Measurements from ENCODE around the gene BBIP1. TPM values are rescaled to one million over a fixed set of nuclear protein-coding genes. Genes with fewer than 3 reads are reported as not detected.

Gene BBIP1
- total RNA-seq, 2 experiments from 2014 or later = 32.4 to 34.4 TPM

GRCh38 chr10:110944792-110945396 is 25.9 kb upstream of the BBIP1 start:
- H3K4me1 ChIP-seq (ENCODE audit: insufficient read depth, low read length, poor library complexity, severe bottlenecking) = peaks cover 8% of the 10 kb centered on the region
- DNase-seq (ENCODE audit: low spot score) = peak; percentile 15
- intact Hi-C loops (cut with micrococcal nuclease; ENCODE audit: unreplicated experiment) = no loop called here
- TF ChIP-seq EZH2phosphoT487 (IDR thresholded peaks at IDR 0.05; ENCODE audit: borderline replicate concordance, low read depth, low read length) (no peak), CTCF (conservative IDR thresholded peaks at IDR 0.05; ENCODE audit: low read length) (no peak)
- CTCF ChIA-PET (ENCODE audit: unreplicated experiment) = interaction anchor here (0.5 kb wide), 1 partner anchor 169 kb away, joined by 3 read pairs; no protein-coding TSS in a partner anchor
- H3K36me3 ChIP-seq (ENCODE audit: insufficient read depth, low read length) = peaks cover 100% of the 10 kb centered on the region
- POLR2A ChIA-PET = interaction anchor here (0.6 to 1.8 kb wide), 11 partner anchors 9 to 168 kb away, joined by 3 to 9 read pairs (median 4); partner anchors contain the start of gene BBIP1
- H3K4me2 ChIP-seq (ENCODE audit: low read length) = no peak overlapping the region
- H3K4me3 ChIP-seq (ENCODE audit: low read depth, low read length, poor library complexity, severe bottlenecking) = no peak overlapping the region
- H3K79me2 ChIP-seq (ENCODE audit: insufficient read depth, low read depth, low read length) = peaks cover 100% of the 10 kb centered on the region
- peaks cover 5% of the 10 kb centered on the region; the same call in 1 of the 2 replicates for H3K9me3 ChIP-seq (ENCODE audit: low read length)
- no peak overlapping the region for H3K27ac ChIP-seq (ENCODE audit: low read depth, low read length, poor library complexity, severe bottlenecking)
- BruUV-seq (replicated peaks) = no TSS peak
- H4K20me1 ChIP-seq (ENCODE audit: insufficient read depth, low read length) = peaks cover 30% of the 10 kb centered on the region
- no peak overlapping the region for H2AFZ ChIP-seq (ENCODE audit: low read length)
- H3K9me2 ChIP-seq (ENCODE audit: insufficient read depth, low read length) = no peaks in the 10 kb centered on the region

- Histone ChIP-seq H3K79me2 (ENCODE audit: insufficient read depth, low read depth, low read length) (peaks cover 100% of the 10 kb centered on the region), H3K36me3 (ENCODE audit: insufficient read depth, low read length) (peaks cover 97% of the 10 kb centered on the region), H3K9me3 (ENCODE audit: low read length) (peaks cover 11% of the 10 kb centered on the region; the same call in 1 of the 2 replicates), H3K9me2 (ENCODE audit: insufficient read depth, low read length) (no peaks in the 10 kb centered on the region), H3K4me3 (ENCODE audit: low read depth, low read length, poor library complexity, severe bottlenecking) (no peak overlapping the region), H3K4me2 (ENCODE audit: low read length) (no peak overlapping the region), H2AFZ (ENCODE audit: low read length) (no peak overlapping the region), H4K20me1 (ENCODE audit: insufficient read depth, low read length) (peaks cover 42% of the 10 kb centered on the region), H3K4me1 (ENCODE audit: insufficient read depth, low read length, poor library complexity, severe bottlenecking) (peaks cover 4% of the 10 kb centered on the region), H3K27ac (ENCODE audit: low read depth, low read length, poor library complexity, severe bottlenecking) (no peak overlapping the region)
- no peak for DNase-seq (ENCODE audit: low spot score)
- intact Hi-C loops (cut with micrococcal nuclease; ENCODE audit: unreplicated experiment) = no loop called here
- CTCF ChIA-PET (ENCODE audit: unreplicated experiment) = no interaction called here
- no TSS peak for BruUV-seq (replicated peaks)
- TF ChIP-seq EZH2phosphoT487 (IDR thresholded peaks at IDR 0.05; ENCODE audit: borderline replicate concordance, low read depth, low read length) (no peak), CTCF (conservative IDR thresholded peaks at IDR 0.05; ENCODE audit: low read length) (no peak)
- POLR2A ChIA-PET = interaction anchor here (0.5 to 1.7 kb wide), 3 partner anchors 10 to 41 kb away, joined by 3 to 4 read pairs (median 3); no protein-coding TSS in a partner anchor
Observed at GRCh38 chr10:110939419-110939818, 20.4 kb upstream of the BBIP1 start.

GRCh38 chr10:110936757-110937156 is 17.8 kb upstream of the BBIP1 start:
- Histone ChIP-seq H3K4me3 (ENCODE audit: low read depth, low read length, poor library complexity, severe bottlenecking) (no peak overlapping the region), H3K4me1 (ENCODE audit: insufficient read depth, low read length, poor library complexity, severe bottlenecking) (peaks cover 8% of the 10 kb centered on the region), H3K36me3 (ENCODE audit: insufficient read depth, low read length) (peaks cover 80% of the 10 kb centered on the region), H4K20me1 (ENCODE audit: insufficient read depth, low read length) (peaks cover 50% of the 10 kb centered on the region), H2AFZ (ENCODE audit: low read length) (no peak overlapping the region), H3K9me2 (ENCODE audit: insufficient read depth, low read length) (no peaks in the 10 kb centered on the region), H3K79me2 (ENCODE audit: insufficient read depth, low read depth, low read length) (peaks cover 100% of the 10 kb centered on the region), H3K9me3 (ENCODE audit: low read length) (peaks cover 11% of the 10 kb centered on the region; the same call in 1 of the 2 replicates), H3K4me2 (ENCODE audit: low read length) (no peak overlapping the region), H3K27ac (ENCODE audit: low read depth, low read length, poor library complexity, severe bottlenecking) (no peak overlapping the region)
- intact Hi-C loops (cut with micrococcal nuclease; ENCODE audit: unreplicated experiment) = no loop called here
- BruUV-seq (replicated peaks) = no TSS peak
- POLR2A ChIA-PET = interaction anchor here (0.7 to 2.5 kb wide), 4 partner anchors 8 to 11 kb away, joined by 4 to 13 read pairs (median 6); no protein-coding TSS in a partner anchor
- no peak for DNase-seq (ENCODE audit: low spot score)
- CTCF ChIA-PET (ENCODE audit: unreplicated experiment) = interaction anchor here (0.6 kb wide), 1 partner anchor 180 kb away, joined by 4 read pairs; no protein-coding TSS in a partner anchor
- no peak for TF ChIP-seq EZH2phosphoT487 (IDR thresholded peaks at IDR 0.05; ENCODE audit: borderline replicate concordance, low read depth, low read length)
- no peak for TF ChIP-seq CTCF (conservative IDR thresholded peaks at IDR 0.05; ENCODE audit: low read length)
